ENCODE data around the gene ADGRE1.

DNA sequence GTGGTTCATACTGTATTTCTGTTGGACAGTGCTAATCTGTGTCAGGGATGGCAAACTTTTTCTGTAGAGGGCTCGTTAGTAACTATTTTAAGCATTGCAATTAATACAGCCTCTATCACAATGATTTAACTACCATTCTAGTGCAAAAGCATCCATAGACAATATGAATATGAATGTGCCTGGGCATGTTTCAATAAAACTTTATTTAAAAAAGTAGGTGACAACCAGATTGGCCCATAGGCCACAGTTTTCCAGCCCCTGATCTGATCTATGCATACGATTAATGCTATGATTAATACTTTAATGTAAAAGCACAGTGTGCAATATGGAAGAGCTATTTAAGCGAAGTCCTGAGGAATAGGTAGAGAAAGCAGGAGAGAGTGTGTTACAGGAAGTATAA is 29.6 kb downstream of the ADGRE1 start:
- TF ChIP-seq, protein P1, sequence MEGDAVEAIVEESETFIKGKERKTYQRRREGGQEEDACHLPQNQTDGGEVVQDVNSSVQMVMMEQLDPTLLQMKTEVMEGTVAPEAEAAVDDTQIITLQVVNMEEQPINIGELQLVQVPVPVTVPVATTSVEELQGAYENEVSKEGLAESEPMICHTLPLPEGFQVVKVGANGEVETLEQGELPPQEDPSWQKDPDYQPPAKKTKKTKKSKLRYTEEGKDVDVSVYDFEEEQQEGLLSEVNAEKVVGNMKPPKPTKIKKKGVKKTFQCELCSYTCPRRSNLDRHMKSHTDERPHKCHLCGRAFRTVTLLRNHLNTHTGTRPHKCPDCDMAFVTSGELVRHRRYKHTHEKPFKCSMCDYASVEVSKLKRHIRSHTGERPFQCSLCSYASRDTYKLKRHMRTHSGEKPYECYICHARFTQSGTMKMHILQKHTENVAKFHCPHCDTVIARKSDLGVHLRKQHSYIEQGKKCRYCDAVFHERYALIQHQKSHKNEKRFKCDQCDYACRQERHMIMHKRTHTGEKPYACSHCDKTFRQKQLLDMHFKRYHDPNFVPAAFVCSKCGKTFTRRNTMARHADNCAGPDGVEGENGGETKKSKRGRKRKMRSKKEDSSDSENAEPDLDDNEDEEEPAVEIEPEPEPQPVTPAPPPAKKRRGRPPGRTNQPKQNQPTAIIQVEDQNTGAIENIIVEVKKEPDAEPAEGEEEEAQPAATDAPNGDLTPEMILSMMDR (IDR thresholded peaks at IDR 0.05; ENCODE audit: low read length) = no peak
- TF ChIP-seq EZH2 (IDR thresholded peaks at IDR 0.05; ENCODE audit: borderline replicate concordance, low read length) = no peak
